ENCODE results near the gene NFIB. TPM values are rescaled to one million over a fixed set of nuclear protein-coding genes. Genes with fewer than 3 reads are reported as not detected.

Gene NFIB
- polyA plus RNA-seq, 3 donors = not detected

DNA sequence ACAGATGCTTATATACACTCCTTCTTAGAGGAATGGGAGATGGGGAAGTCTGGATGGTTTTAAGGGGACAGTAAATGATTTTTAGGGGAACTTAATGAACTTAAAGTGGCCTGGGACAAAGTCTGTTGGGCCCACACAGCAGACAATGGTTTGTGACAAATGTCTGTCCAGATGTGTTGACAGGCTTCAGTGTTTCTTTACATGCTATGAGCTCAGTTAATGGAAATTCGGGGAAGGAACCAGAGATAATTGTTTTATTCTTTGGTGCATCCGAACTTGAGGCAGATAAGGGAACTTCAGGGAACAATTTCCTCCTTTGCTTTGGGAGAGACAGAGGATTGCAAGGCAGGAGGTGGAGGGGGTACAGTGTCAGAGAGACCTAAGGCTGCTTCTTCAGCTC lies 52.3 kb downstream of the NFIB start:
- 83% methylated on average over 2 of the region's 2 CpGs for WGBS (ENCODE audit: insufficient coverage)
- Mint-ChIP-seq H3K27ac (no peak overlapping the region), H3K36me3 (no peaks in the 10 kb centered on the region), H3K4me3 (no peak overlapping the region), H3K9me3 (peaks cover 0 to 6% (median 1%) of the 10 kb centered on the region in 7 donors), H3K4me1 (no peaks in the 10 kb centered on the region), H3K27me3 (ENCODE audit: low read depth in 3 of 3) (peaks cover 0 to 2% (median 0%) of the 10 kb centered on the region in 3 donors)
- no peak for DNase-seq
- no peaks in the 10 kb centered on the region for H4K20me1 ChIP-seq (ENCODE audit: insufficient read depth, low read length)
- no peak overlapping the region for H3K27ac ChIP-seq (ENCODE audit: low read depth in 1 of 2, low read length in 2 of 2)
- H3K9ac ChIP-seq (ENCODE audit: insufficient read depth, low read length, poor library complexity, severe bottlenecking) = no peak overlapping the region
- H3K79me2 ChIP-seq (ENCODE audit: insufficient read depth, low read length) = no peaks in the 10 kb centered on the region
- H3K4me3 ChIP-seq (replicated peaks in 1 of 3; ENCODE audit: low read depth in 2 of 3, low read length in 3 of 3) = no peak overlapping the region
- H3K27me3 ChIP-seq (ENCODE audit: control insufficient read depth in 2 of 2, insufficient read depth in 2 of 2, low read length in 2 of 2) = no peaks in the 10 kb centered on the region
- no peaks in the 10 kb centered on the region for H3K4me1 ChIP-seq (ENCODE audit: control insufficient read depth in 1 of 2, insufficient read depth in 2 of 2, low read length in 2 of 2)
- H3K4me2 ChIP-seq (replicated peaks; ENCODE audit: extremely low read depth, low read length, poor library complexity, severe bottlenecking) = no peak overlapping the region
- intact Hi-C loops (cut with micrococcal nuclease) = no loop called here
- TF ChIP-seq, protein P1, sequence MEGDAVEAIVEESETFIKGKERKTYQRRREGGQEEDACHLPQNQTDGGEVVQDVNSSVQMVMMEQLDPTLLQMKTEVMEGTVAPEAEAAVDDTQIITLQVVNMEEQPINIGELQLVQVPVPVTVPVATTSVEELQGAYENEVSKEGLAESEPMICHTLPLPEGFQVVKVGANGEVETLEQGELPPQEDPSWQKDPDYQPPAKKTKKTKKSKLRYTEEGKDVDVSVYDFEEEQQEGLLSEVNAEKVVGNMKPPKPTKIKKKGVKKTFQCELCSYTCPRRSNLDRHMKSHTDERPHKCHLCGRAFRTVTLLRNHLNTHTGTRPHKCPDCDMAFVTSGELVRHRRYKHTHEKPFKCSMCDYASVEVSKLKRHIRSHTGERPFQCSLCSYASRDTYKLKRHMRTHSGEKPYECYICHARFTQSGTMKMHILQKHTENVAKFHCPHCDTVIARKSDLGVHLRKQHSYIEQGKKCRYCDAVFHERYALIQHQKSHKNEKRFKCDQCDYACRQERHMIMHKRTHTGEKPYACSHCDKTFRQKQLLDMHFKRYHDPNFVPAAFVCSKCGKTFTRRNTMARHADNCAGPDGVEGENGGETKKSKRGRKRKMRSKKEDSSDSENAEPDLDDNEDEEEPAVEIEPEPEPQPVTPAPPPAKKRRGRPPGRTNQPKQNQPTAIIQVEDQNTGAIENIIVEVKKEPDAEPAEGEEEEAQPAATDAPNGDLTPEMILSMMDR (IDR thresholded peaks at IDR 0.05) = no peak
- no peaks in the 10 kb centered on the region for H3K36me3 ChIP-seq (replicated peaks in 1 of 2; ENCODE audit: control insufficient read depth in 1 of 2, insufficient read depth in 2 of 2, low read length in 2 of 2)
- H2AFZ ChIP-seq (ENCODE audit: insufficient read depth, low read depth, low read length, poor library complexity, severe bottlenecking) = no peak overlapping the region
- no peaks in the 10 kb centered on the region for H3K9me3 ChIP-seq (replicated peaks in 1 of 2; ENCODE audit: control insufficient read depth in 1 of 2, insufficient read depth in 1 of 2, low read length in 2 of 2)

DNA sequence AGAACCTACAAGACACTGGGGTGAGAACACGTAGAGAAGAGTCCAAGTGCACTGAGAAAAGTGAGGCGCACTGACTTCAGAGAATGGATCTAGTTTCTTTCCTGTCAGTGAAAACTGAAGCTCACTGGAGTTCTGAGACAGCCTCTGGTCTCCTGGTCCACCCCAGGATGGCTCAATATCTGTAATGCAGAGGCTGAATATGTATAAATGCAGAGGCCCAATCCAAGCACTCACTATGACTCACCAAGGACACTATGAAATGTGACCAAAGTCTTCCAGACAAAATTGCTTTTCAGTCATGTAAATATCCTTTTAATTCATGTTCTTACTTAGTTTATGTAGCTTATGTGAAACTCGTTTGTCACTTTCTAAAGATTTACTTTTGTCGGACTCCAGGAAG lies 53.8 kb downstream of the NFIB start:
- TF ChIP-seq, protein P1 (IDR thresholded peaks at IDR 0.05) = no peak
- WGBS (ENCODE audit: insufficient coverage) = 95% methylated on average over 4 of the region's 4 CpGs
- no peak overlapping the region for H3K4me3 ChIP-seq (replicated peaks in 1 of 3; ENCODE audit: low read depth in 2 of 3, low read length in 3 of 3)
- H2AFZ ChIP-seq (ENCODE audit: insufficient read depth, low read depth, low read length, poor library complexity, severe bottlenecking) = no peak overlapping the region
- Mint-ChIP-seq H3K27ac (no peak overlapping the region), H3K36me3 (no peaks in the 10 kb centered on the region), H3K9me3 (peaks cover 0 to 6% (median 2%) of the 10 kb centered on the region in 7 donors), H3K27me3 (ENCODE audit: low read depth in 3 of 3) (no peaks in the 10 kb centered on the region), H3K4me1 (no peaks in the 10 kb centered on the region), H3K4me3 (no peak overlapping the region)
- no peaks in the 10 kb centered on the region for H3K27me3 ChIP-seq (ENCODE audit: control insufficient read depth in 2 of 2, insufficient read depth in 2 of 2, low read length in 2 of 2)
- no peak overlapping the region for H3K4me2 ChIP-seq (replicated peaks; ENCODE audit: extremely low read depth, low read length, poor library complexity, severe bottlenecking)
- no peaks in the 10 kb centered on the region for H4K20me1 ChIP-seq (ENCODE audit: insufficient read depth, low read length)
- no peaks in the 10 kb centered on the region for H3K36me3 ChIP-seq (replicated peaks in 1 of 2; ENCODE audit: control insufficient read depth in 1 of 2, insufficient read depth in 2 of 2, low read length in 2 of 2)
- H3K4me1 ChIP-seq (ENCODE audit: control insufficient read depth in 1 of 2, insufficient read depth in 2 of 2, low read length in 2 of 2) = no peaks in the 10 kb centered on the region
- no peak for DNase-seq
- no peak overlapping the region for H3K27ac ChIP-seq (ENCODE audit: low read depth in 1 of 2, low read length in 2 of 2)
- intact Hi-C loops (cut with micrococcal nuclease) = no loop called here
- H3K9me3 ChIP-seq (replicated peaks in 1 of 2; ENCODE audit: control insufficient read depth in 1 of 2, insufficient read depth in 1 of 2, low read length in 2 of 2) = no peaks in the 10 kb centered on the region
- H3K9ac ChIP-seq (ENCODE audit: insufficient read depth, low read length, poor library complexity, severe bottlenecking) = no peak overlapping the region
- no peaks in the 10 kb centered on the region for H3K79me2 ChIP-seq (ENCODE audit: insufficient read depth, low read length)

Data from CD14-positive monocyte (primary cell).